ENCODE results near the gene ENSA.
"Not testable (repeated sequence)": the region's sequence is repeated elsewhere in the genome, so short reads cannot be mapped to it uniquely, and the experiment has no call there.

- not testable (repeated sequence) for TF ChIP-seq L3MBTL2 (conservative IDR thresholded peaks at IDR 0.05); FOXM1 (IDR thresholded peaks at IDR 0.05; ENCODE audit: borderline replicate concordance); BHLHE40 (IDR thresholded peaks at IDR 0.05; ENCODE audit: borderline replicate concordance); PKNOX1 (IDR thresholded peaks at IDR 0.05); CTBP1 (IDR thresholded peaks at IDR 0.05; ENCODE audit: borderline replicate concordance); TARDBP (IDR thresholded peaks at IDR 0.05); ARNT (IDR thresholded peaks at IDR 0.05); SP1 (IDR thresholded peaks at IDR 0.05); LEF1 (IDR thresholded peaks at IDR 0.05; ENCODE audit: borderline replicate concordance); ELF4 (IDR thresholded peaks at IDR 0.05)
Observed at GRCh38 chr1:150624134-150624533, 5.3 kb downstream of the ENSA start.

All from HEK293T (cell line).